GM21381 (cell line): ENCODE results near the gene UTP14C.
"Not testable (repeated sequence)": the region's sequence is repeated elsewhere in the genome, so short reads cannot be mapped to it uniquely, and the experiment has no call there.

Experiments used
- ATAC-seq: cut with Tn5 transposase; IDR thresholded peaks from one replicate; pipeline ENCODE4 v1.9.1; 2021; ENCODE audit warnings: mild to moderate bottlenecking, moderate library complexity; ENCODE audit not compliant: unreplicated experiment

Gene UTP14C

GRCh38 chr13:52043675-52044074, 19.2 kb downstream of the UTP14C start:
- ATAC-seq = no peak

- no peak for ATAC-seq
Observed at GRCh38 chr13:52047463-52047862, 23.0 kb downstream of the UTP14C start.

GRCh38 chr13:52048516-52048915, 24.0 kb downstream of the UTP14C start:
- no peak for ATAC-seq

- ATAC-seq = no peak
Observed at GRCh38 chr13:52051400-52051799, 26.9 kb downstream of the UTP14C start.

GRCh38 chr13:52053460-52053859, 29.0 kb downstream of the UTP14C start:
- ATAC-seq = no peak

GRCh38 chr13:52061064-52061463, 36.6 kb downstream of the UTP14C start:
- ATAC-seq = not testable (repeated sequence)

- no peak for ATAC-seq
Observed at GRCh38 chr13:52061587-52061986, 37.1 kb downstream of the UTP14C start.

- ATAC-seq = no peak
Observed at GRCh38 chr13:52067237-52067636, 42.7 kb downstream of the UTP14C start.

GRCh38 chr13:52070929-52071523, 46.5 kb downstream of the UTP14C start:
- no peak for ATAC-seq
